SK-N-SH treated with all-trans-retinoic acid at 6 μM for 48 hours (cell line): ENCODE data around the gene RNF26.
"Not testable (repeated sequence)": the region's sequence is repeated elsewhere in the genome, so short reads cannot be mapped to it uniquely, and the experiment has no call there.

ENCODE experiments used
- ATAC-seq: fragments of 200-7000 bp; cut with Tn5 transposase; 3 replicates; pipeline ENCODE4 v1.9.1; 2020; ENCODE audit warnings: mild to moderate bottlenecking, moderate library complexity
- GLIS3 ChIP-seq: fragments of 250-450 bp; sonication (Bioruptor Pico); IDR thresholded peaks from 2 replicates; pipeline ENCODE4 v1.5.0; 2020; ENCODE audit warnings: mild to moderate bottlenecking, moderate library complexity
- PATZ1 ChIP-seq: fragments of 250-450 bp; sonication (Bioruptor Pico); IDR thresholded peaks from 2 replicates; pipeline ENCODE4 v1.8.0; 2020; ENCODE audit warnings: mild to moderate bottlenecking, moderate library complexity, borderline replicate concordance
- PPARA ChIP-seq: fragments of 250-450 bp; sonication (Bioruptor Pico); IDR thresholded peaks from 2 replicates; pipeline ENCODE4 v1.5.0; 2020; ENCODE audit warnings: mild to moderate bottlenecking, borderline replicate concordance
- TSHZ2 ChIP-seq: fragments of 250-450 bp; sonication (Bioruptor Pico); IDR thresholded peaks from 2 replicates; pipeline ENCODE4 v1.5.0; 2020; ENCODE audit warnings: mild to moderate bottlenecking, moderate library complexity
- ZC3H10 ChIP-seq: fragments of 250-450 bp; sonication (Bioruptor Pico); IDR thresholded peaks from 2 replicates; pipeline ENCODE4 v1.5.1; 2021; ENCODE audit warnings: mild to moderate bottlenecking, moderate library complexity
- ZFP3 ChIP-seq: fragments of 250-450 bp; sonication (Bioruptor Pico); IDR thresholded peaks from 2 replicates; pipeline ENCODE4 v1.5.0; 2020; ENCODE audit warnings: mild to moderate bottlenecking, moderate library complexity

Gene RNF26

GRCh38 chr11:119382101-119382500, 47.8 kb downstream of the RNF26 start:
- TF ChIP-seq ZFP3 (no peak), TSHZ2 (no peak), PATZ1 (CRISPR knock-in tag) (no peak), PPARA (no peak), GLIS3 (CRISPR knock-in tag) (no peak)
- no peak for ATAC-seq

- not testable (repeated sequence) for ATAC-seq
Observed at GRCh38 chr11:119382513-119382912, 48.2 kb downstream of the RNF26 start.

- no peak for TF ChIP-seq ZC3H10 (CRISPR knock-in tag)
- TF ChIP-seq PPARA, result no peak
- no peak for ATAC-seq
Observed at GRCh38 chr11:119384332-119384731, 50.0 kb downstream of the RNF26 start.
